Right lobe of liver (tissue), 4 donors: ENCODE data around the gene HOTAIR.

Source experiments
- POLR2A ChIP-seq: fragments of 450-650 bp; IDR thresholded peaks from one replicate; pipeline ENCODE4 v1.6.1; 2017; ENCODE audit warnings: antibody characterized with exemption, mild to moderate bottlenecking
- TF ChIP-seq, protein P1 (sequence below), 4 donors: fragments of 200-600 bp in 3 of 4; fragments of 450-650 bp in 1 of 4; IDR thresholded peaks; one replicate each; pipeline versions ENCODE4 v1.5.1 to v1.8.0; 2016 to 2022; ENCODE audit warnings: antibody characterized with exemption in 4 of 4, mild to moderate bottlenecking in 2 of 4
- donor health status: DM: no; HTN: no; CAD: no.
- donor health status: DM: no; HTN: no; CAD: no.
- donor health status: DM: no; HTN: yes; CAD: no.

DNA sequence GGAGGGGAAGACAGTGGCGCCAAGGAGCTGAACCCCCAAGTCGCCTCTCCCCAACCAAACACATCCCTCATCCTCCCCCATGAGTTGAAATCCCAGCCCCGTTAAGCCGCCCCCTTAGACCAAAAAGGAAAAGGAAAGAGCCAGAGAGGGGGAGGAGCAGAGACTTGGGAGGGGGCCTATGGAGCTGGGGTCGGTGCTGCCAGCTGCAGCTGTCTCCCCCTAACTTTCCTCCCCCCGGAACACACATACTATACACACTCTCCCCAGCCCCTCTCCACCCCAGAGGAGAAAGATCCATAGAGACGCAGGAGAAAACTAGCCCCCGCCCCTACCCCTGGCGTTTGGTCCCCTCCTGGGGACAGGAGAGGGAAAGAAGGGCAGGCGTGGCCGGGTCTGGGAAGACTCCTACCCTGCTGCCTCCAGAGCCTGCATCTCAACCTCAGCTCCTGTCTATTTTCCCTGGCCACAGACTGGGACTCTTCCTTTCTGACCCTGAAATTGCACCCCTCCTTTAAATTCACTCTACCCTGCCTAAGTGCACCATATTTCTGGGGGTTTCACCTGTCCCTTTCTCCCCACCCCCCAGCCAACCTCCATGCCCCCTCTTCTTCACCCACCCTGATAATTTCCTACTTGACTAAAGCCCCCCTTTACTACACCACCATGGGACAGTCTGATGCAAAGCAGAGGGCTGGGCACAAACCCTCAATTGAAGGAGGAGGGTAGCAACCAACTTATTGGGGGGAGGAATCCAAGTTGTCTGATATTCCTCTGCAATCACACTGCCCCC lies 23.6 kb upstream of the HOTAIR start:
- TF ChIP-seq, protein P1, sequence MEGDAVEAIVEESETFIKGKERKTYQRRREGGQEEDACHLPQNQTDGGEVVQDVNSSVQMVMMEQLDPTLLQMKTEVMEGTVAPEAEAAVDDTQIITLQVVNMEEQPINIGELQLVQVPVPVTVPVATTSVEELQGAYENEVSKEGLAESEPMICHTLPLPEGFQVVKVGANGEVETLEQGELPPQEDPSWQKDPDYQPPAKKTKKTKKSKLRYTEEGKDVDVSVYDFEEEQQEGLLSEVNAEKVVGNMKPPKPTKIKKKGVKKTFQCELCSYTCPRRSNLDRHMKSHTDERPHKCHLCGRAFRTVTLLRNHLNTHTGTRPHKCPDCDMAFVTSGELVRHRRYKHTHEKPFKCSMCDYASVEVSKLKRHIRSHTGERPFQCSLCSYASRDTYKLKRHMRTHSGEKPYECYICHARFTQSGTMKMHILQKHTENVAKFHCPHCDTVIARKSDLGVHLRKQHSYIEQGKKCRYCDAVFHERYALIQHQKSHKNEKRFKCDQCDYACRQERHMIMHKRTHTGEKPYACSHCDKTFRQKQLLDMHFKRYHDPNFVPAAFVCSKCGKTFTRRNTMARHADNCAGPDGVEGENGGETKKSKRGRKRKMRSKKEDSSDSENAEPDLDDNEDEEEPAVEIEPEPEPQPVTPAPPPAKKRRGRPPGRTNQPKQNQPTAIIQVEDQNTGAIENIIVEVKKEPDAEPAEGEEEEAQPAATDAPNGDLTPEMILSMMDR (IDR thresholded peaks at IDR 0.05), result no peak
- no peak for TF ChIP-seq POLR2A
